NOMO-1 (cell line): ENCODE data around the gene OR4K15.
"Not testable (repeated sequence)": the region's sequence is repeated elsewhere in the genome, so short reads cannot be mapped to it uniquely, and the experiment has no call there.

Experiments used
- DNase-seq, 2 experiments: peaks; one replicate each; lab custom pipeline; 2025; ENCODE audit not compliant: unreplicated experiment in 2 of 2; lab: John Stamatoyannopoulos, UW

OR4K15 gene, protein sequence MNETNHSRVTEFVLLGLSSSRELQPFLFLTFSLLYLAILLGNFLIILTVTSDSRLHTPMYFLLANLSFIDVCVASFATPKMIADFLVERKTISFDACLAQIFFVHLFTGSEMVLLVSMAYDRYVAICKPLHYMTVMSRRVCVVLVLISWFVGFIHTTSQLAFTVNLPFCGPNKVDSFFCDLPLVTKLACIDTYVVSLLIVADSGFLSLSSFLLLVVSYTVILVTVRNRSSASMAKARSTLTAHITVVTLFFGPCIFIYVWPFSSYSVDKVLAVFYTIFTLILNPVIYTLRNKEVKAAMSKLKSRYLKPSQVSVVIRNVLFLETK

DNA sequence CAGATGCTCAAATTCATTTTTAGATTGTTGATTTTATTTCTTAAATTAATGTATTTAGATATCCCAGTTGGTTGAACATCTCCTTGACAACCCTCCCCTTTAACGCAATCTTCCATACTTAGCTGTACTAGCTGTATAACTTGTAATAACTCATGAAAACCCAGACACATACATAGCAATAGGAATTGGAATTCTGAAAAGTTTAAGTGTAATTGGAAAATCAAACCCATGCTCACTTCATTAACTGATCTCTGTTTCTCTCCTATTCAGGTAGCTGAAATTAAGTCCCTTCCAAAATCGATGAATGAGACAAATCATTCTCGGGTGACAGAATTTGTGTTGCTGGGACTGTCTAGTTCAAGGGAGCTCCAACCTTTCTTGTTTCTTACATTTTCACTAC lies at the start of gene OR4K15:
Gene OR4K15 (plus strand): TSS at position 301 of the 400 bp plus-strand sequence. CDS start 0 bp downstream, at position 301.
- DNase-seq = no peak

DNA sequence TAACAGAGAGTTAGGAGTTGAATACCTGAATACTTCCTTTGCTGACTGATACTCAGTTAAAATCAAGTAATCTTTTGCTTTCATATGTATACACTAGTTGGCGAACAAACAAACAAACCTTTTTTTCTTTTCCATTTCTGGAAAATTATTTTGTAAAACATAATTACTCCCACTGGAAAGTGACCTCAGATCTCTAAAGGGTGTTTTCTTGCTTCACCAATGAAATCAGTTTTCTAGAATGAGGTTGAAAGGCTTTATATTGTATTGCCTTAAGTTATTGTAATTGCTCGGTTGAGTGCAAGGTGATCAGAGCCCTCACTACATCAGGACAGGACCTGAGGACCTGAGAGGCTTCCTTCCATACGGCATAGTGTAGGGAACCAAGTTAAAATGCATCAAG lies 44.8 kb upstream of the OR4K15 start, which contains the start of gene OR4K1:
Gene OR4K1 (plus strand): TSS at position 301 of the 400 bp plus-strand sequence. CDS start 4,750 bp downstream, outside the sequence.
- no peak for DNase-seq

DNA sequence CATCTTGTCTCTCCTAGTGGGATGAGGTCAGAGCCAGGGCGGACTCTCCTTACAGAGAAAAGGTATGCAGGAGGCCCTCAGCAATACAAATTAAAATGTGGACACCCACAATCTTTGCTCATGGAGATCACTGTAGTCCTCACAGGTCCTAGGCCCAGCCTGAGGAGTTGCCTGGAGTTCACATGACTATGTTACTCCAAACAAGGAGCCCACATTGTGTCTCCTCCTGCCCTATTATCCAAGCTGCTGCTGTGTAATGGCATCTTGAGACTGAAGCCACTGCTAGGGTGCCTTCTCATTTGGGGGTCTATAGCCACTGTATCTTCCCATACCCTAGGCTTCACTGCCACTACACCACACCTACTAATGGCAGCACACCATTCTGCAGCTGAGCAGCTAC lies 33.7 kb upstream of the OR4K15 start:
- no peak for DNase-seq

DNA sequence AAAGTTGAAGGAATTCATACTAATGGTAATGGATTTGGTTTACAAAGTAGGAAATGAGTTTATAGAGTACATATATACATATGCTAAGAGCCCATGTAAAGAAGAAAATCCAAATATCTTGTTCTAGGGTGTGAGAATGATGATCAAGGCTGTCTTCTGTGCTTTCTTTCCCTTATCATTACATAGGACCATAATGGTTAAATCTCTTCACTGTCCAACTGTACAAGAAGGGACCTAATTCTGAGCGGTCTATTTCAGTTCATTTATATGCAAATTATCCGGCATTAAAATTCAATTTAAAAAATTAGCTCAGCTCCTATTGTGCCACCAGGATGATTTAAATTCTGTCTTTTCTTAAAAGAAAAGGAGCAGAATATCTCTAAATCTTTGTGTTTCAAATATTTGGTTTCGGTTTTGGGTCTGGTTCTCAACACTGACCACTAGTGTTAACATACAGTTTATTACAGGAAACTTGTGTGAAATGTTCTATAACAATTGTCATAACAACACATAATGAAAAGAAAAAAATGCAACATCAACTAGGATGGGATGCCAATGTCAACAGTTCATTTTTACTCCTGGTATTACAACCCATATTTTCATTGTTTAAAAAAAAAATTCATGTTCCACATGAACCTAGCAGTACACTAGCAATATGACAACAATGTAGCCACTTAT lies 27.8 kb upstream of the OR4K15 start:
- no peak for DNase-seq

DNA sequence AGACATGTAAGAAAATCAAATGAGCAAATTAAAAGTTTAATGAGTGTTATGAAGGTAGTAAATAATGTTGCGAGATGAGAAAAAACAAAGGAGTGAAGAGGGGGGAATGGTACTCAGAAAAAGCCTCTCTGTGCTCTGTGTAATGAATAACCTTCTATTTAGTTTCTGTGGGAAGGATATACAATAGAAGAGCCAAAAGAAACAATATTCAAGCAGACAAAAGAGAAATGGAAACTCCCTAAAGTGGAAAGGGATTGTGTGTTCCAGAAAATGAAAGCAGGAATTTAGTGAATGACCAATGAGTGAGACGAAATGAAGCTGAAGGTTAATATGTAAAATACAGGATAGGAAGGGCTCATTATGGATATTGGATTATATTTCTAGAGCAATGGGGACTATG lies 26.2 kb upstream of the OR4K15 start:
- DNase-seq = no peak

DNA sequence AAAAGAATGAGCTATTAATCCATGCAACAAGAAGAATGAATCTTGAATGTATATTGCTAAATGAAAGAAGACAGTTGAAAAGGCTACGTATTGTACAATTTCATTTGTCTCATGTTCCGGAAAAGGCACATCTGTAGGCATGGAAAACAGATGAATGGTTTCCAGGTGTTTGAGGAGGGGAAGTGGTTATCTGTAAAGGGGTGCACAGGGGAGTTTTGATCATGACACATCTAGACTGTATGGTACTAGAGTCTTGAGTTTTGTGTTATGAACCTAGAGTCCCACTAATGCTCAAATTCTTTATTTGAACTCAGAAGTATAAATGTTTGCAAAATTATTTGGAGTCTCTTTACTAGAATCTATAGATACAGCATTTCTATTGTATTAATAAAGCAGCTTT lies 5.7 kb upstream of the OR4K15 start:
- not testable (repeated sequence) for DNase-seq

DNA sequence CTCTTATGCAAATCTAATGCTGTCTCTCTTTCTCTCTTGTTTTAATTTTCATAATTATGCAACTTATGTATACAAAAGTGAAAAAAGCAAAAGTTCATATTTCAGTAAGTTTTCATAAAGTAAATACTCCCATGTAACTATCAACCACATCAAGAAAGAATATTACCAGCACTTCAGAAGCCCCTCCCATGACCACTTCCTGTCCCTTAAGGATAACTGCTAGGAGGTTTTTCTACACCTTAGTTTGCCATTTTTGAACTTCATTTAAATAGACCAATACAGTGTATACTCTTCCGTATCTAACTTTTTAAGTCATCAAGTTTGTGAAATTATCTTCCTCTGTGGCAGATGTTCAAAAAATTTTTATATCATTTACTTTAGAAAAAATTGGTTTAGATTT lies 547 bp upstream of the OR4K15 start:
- no peak for DNase-seq

DNA sequence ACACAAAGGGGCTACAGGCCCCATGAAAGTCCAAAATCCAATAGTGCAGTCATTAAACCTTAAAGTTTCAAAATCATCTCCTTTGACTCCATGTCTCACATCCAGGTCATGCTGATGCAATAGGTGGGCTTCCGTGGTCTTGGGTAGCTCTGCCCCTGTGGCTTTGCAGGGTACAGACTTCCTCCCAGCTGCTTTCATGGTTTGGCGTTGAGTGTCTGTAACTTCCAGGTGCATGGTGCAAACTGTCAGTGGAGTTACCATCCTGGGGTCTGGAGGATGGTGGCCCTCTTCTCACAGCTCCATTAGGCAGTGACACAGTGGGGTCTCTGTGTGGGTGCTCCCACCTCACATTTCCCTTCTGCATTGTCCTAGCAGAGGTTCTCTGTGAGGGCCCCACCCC lies 18.0 kb downstream of the OR4K15 start:
- DNase-seq = no peak

DNA sequence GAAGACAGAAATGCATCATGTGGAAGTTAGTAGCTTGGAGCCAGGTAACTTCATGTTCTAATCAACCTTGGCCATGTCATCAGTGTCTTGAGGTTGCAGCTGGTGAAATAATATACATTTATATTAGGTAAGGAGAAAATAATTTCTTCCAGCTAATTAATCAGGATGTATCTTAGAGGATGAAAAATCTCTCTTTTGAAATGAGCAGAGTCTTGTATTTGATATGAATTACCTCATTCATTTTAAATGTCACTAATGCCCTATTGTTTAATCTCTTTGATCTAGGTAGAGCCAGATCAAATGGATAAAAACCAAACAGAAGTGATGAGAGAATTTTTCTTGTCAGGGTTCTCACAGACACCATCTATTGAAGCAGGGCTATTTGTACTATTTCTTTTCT lies 26.5 kb downstream of the OR4K15 start, which contains the start of gene OR4Q2:
Gene OR4Q2 (plus strand): TSS at position 301 of the 400 bp plus-strand sequence.
- no peak for DNase-seq

DNA sequence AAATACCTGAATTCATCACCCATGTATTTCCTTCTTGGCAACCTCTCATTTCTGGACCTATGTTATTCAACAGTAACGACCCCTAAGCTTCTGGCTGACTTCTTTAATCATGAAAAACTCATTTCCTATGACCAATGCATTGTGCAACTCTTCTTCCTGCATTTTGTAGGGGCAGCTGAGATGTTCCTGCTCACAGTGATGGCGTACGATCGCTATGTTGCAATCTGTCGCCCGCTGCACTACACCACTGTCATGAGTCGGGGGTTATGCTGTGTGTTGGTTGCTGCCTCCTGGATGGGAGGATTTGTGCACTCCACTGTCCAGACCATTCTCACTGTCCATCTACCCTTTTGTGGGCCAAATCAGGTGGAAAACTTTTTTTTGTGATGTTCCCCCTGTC lies 26.9 kb downstream of the OR4K15 start:
- peak; percentile 71 to 85 for DNase-seq

DNA sequence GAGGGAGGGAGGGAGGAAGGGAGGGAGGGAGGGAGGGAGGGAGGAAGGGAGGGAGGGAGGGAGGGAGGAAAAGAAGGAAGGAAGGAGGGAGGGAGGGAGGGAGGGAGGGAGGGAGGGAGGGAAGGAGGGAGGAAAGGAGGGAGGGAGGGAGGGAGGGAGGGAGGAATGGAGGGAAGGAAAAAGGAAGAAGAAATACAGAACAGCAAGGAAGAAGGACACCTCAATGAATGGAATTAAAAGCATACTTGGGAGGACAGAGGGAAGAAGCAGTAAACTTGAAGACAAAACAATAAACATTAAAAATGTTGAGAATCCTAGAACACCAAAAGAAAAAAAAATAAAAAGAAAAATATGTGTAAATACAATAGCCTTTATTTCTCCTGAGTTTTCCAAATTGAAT lies 32.8 kb downstream of the OR4K15 start:
- DNase-seq = no peak

DNA sequence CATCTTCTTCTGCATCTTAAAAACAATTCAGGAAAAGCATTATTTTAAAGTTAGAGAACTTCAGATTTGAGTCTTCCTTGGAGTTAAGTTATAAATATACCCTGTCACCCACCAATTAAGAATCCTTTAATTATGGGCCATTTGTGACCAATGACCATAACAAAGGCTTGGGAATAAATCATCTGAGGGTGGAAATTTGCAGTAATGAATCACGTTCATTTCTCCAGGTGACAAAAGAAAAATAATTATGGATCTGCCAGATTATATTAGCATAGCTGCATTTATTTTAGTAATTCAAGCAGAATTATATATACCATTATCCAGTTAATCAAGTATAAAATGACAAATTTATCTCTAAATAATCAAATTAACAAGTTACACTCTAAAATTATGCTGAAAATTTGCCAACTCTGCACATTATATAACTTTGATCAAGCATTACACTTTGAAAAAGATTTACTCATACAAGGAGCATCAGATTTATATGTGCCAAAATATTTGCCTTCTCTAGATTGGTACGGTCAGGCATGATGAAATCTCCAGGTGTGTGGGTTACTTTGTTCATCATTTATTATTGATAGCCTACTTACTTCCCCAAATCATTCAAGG lies 44.0 kb downstream of the OR4K15 start, which contains the start of gene OR4K14:
Gene OR4K14 (minus strand): TSS at position 51 of the 609 bp plus-strand sequence. CDS start 4,114 bp downstream, outside the sequence.
- DNase-seq = no peak
